Putamen (tissue), 1 donor: Measurements from ENCODE around the gene CLDN7.

Experiments
- DNase-seq: peaks from one replicate; pipeline ENCODE4 v3.0.0-alpha.2; 2016; ENCODE audit warnings: low spot score

The CLDN7 gene, protein sequence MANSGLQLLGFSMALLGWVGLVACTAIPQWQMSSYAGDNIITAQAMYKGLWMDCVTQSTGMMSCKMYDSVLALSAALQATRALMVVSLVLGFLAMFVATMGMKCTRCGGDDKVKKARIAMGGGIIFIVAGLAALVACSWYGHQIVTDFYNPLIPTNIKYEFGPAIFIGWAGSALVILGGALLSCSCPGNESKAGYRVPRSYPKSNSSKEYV

DNA sequence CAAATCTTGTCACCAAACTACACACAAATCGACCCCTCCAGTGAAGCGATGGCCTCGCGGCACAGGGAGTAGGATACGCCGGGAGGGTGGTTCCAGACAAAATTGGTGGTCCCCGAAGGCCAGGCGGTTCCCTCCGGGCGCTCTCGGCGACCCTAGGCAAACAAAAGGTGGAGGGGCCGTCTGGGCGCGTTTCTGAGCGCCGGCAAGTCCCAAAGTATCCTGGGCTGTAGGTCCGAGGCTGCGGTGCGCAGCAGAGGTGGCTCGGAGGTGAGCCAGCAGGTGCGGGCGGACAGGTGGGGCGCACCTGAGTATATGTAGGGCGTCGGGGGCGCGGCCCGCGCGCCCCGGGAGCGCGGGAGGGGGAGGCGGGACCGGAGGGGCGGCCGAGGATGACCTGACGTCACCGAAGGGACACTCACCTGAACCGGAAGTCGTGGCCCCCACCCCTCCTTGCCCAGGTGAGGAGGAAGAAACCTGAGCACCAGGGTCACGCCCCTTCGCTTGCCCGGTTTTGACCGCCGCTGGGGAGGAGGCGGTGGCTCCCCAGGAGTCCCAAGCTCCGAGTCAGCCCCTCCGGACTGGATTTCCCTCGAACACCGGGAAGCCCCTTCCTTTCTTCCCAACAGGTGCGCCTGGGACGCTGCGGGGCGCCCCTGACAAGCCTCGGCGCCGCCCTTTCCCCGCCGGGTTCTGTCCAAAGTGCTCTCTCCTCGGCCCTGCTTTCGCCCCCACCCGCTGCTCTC, at the start of gene CLDN7:
Gene CLDN7 (minus strand): TSS at position 287 of the 743 bp plus-strand sequence. CDS start 435 bp downstream, outside the sequence.
- no peak for DNase-seq

DNA sequence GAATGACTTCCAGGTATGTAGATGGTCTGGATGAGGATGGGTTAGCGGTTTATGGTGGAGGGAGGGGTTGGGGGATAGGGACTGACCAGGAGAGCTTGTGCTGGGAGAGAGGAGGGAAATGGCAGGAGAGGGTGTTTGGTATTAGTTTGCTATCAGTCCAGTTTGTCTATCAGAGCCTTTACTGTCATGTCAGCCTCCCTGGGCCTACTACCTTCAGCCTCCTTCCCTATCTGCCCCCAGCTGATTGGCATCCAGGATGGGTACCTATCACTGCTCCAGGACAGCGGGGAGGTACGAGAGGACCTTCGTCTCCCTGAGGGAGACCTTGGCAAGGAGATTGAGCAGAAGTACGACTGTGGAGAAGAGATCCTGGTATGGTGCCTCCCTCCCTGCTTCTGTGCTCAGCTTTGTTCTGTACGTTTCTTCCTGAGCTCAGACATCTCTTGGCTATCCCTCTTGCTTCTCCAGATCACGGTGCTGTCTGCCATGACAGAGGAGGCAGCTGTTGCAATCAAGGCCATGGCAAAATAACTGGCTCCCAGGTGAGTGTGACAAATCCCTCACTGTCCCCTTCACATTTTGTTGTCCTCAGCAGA, 48.9 kb upstream of the CLDN7 start:
- DNase-seq: no peak

DNA sequence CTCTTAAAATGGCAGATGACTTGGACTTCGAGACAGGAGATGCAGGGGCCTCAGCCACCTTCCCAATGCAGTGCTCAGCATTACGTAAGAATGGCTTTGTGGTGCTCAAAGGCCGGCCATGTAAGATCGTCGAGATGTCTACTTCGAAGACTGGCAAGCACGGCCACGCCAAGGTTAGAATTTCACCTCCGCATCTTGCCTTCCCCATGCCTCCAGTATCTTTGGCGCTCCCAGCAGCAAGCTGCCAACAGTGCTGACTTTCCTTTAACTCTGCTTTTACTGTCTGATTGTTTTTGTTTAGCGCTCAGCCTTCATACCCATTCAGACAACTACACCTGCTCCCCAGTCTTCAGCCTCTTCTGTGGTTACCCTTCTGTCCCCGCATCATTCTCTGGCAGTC, 47.4 kb upstream of the CLDN7 start:
- no peak for DNase-seq

DNA sequence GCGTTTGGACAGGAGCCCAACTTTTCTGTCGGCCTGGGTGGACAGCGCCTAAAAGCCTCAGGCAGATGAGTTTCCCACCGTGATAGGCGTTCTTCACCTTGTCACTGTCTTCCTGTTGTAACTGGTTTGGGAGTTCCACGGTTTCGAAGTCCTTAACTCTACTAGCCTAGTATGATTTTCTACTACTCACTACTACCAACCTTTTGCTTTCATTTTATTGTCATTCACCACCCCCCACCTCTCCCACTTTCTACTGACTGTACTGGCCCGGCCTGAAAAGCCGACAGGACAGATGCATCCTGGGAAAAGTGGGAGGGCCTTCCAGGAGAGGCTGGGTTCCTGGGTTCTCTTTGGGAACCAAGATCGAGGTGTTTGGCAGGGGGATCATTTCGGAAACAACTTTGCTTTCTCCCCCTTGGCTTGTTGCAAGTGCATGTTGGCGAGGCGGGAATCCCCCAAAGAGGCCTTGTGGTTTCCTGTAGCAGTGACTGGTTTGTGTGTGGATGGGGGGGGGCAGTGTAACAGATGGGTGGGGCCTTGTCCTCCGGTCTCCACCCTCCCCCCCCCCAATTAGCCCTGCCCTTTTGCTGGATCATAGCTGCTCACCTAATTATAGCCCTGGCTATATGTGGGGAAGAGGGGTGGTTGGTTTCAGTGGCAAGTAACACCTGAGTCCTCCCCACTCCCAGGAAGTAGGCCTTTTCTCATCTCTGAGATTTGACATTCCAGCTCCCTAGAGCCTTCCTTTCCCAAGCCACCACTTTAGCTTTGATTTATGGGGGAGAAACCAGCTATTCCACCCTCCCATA, 46.6 kb upstream of the CLDN7 start:
- DNase-seq: peak; percentile 52

DNA sequence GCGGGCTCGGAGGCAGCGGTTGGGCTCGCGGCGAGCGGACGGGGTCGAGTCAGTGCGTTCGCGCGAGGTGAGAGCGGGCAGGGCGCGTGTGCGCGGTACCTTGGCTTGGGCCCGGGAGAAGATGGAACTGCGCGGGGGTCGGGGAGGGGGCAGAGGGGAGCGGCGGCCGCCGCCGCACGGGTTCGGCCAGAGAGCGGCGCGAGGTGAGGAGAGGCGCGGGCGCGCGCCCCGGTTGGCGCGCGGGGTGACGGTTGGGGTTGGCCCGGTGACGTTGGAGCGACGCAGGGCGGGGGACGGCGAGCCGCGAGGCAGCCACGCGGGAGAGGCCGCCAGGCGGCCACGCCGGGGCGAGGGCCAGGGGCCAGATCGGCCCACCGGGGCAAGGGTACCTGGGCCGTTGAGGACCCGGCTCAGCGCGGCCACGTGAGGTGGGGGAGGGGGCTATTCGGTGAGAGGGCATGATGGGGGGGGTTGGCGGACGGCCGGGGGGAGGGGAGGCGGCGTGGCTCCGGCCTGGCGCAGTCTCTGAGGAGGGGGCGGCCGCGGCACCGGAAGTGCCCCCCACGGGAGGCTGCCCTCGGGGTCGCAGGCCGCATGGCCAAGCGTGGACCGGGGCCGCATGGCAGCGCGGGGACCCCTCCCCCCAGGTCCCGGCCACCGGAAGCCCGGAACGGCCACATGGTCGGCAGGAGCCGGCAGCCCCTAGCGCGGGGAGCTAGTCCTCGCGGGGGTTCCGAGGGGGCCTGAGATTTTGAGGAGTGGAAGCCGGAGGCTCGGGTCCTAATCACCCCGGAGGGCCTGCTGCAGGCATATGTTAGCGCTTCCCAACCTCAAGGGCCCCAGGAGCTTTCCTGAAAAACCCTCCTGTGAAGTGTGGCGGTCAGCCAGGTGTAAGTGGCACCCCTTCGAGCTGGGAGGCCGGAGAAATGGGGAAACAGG, 45.7 kb upstream of the CLDN7 start:
- DNase-seq: peak; percentile 35

DNA sequence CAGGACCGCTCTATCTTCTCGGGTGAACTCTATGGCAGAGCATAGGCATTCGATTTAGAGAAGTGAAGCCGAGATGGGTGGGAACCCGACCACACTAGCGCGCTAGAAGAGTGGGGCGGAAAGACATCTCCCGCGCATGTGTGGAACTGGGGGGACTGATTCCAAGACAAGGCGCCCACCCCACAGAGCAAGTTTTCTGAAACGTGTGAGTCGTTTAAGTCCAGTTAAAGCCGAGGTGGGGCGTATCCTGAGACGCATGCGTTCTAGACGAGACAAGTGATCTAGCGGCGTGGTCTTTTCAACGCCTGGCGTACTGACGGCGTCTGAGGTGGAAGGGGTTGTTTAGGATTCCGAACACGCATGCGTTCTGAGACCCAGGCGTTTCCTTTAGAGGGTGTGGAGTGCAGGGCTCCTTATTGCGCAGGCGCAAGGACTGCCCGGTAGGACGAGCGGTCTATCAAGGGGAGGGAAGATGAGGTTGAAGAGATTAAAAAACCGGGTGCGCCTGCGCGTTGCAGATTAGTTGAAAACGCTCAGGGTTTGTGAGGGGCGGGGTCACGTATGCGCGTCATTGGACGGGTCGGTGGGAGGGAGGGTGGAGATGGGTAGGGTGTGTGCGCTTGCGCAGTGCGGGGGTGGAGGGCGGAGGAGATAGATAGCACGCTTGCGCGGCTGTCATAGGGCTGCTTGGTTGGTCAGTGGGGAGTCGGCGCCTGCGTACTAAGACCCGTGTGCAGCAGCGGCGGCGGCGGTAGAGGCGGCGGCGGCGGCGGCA, 44.8 kb upstream of the CLDN7 start, which contains the start of gene EIF5A:
Gene EIF5A (plus strand): TSS at position 718 of the 775 bp plus-strand sequence. CDS start 2,008 bp downstream, outside the sequence.
- DNase-seq: peak; percentile 100

DNA sequence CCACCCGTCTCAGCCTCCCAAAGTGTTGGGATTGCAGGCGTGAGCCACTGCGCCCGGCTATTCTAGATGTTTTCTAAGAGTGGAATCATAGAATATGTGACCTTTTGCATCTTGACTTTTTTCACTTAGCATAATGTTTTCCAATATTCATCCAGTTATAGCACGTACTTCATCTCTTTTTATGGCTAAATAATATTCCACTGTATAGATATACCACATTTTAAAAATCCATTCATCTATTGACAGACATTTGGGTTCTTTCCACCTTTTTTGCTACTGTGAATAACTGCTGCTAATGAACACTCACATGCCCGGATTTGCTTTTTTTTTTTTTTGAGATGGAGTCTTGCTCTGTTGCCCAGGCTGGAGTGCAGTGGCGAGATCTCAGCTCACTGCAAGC, 41.9 kb upstream of the CLDN7 start:
- no peak for DNase-seq

DNA sequence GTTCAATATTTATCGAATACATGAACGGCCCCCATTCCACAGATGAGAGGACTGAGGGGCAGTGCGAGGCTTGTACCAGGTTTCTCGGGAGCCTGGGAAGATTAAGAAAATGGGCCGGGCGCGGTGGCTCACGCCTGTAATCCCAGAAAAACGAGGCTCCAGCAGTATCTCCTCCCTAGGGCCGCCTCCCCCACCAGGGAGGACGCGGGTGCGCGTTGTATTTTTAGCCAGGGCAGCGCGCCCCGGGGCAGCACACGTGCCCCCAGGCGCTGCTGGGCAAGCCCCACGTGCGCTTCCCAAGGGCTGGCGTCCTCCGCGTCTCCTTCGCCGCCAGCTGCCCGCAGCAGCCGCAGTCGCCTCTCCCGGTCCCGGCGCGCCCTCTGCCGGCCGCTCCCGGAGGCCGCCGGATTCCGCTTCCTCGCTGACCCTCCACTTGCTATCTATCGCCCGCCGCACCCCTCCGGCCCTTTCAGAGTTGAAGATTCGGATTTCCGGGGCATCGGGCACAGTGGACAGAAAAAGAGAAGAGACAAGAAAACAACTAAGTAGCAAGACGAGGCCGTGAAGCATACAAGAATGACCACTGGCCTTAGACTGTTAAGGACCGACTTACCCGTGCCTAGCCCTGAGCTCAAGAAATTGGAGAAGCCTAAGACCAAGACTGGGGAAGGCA, 34.0 kb upstream of the CLDN7 start:
- peak; percentile 56 for DNase-seq

DNA sequence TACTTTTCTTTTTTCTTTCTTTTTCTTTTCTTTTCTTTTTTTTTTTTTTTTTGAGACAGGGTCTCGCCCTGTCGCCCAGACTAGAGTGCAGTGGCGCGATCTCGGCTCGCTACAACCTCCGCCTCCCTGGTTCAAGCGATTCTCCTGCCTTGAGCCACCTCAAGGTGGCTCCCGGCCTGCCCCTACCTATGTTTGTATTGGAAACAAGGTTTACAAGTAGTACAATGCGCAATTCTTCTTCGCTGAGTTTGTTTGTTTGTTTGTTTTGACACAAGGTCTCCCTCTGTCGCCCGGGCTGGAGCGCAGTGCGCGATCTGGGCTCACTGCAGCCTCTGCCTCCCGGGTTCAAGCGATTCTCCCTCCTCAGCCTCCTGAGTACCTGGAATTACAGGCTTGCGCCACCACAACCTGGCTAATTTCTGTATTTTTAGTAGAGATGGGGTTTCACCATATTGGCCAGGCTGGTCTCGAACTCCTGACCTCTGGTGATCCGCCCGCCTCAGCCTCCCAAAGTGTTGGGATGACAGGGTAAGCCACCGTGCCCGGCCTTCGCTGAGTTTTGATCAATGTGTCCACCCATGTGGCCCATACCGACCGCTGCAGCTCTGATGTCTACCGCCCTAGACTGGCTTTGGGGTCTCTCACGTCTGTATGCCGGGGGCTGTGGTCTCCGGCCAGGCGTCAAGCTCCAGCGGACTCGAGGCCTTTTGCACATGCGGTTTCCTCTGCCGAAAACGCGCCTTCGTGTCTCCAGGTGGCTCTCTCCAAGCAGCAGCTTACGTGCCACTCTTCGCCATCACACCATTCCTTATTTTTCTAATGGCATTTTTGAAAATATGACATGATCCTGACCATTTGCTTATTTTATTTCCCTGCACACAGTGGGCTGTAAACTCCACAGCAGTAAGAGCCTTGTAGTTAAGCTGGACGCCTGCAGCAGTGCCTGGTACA, 33.2 kb upstream of the CLDN7 start:
- DNase-seq: no peak

DNA sequence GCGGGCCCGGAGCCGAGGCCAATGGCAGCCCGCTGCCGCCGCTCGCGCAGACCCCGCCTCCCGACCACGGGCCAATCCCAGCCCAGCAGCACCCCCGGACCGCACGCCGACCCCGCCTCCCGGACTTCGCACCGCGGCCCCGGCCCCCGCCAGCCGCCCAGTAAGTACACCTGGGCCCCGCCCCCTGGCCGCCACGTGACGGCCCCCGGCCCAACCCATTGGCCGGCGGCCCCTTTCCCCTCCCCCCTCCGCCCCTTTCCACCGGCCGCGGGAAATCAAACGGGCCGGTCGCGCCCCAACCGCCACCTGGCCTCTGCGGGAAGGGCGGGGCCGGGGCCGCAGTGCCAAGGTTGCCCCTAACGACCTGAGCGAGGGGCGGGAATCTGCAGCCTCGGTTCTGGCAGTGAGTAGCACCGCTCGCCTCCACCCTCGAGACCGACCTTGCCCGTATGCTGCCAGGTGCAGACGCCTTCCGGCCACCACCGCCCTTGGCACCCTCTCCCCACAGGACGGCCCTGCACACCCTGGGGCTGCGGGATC, 32.4 kb upstream of the CLDN7 start, which contains the start of gene YBX2:
Gene YBX2 (minus strand): TSS at position 26 of the 540 bp plus-strand sequence. CDS start 139 bp downstream, outside the sequence.
- DNase-seq: no peak

DNA sequence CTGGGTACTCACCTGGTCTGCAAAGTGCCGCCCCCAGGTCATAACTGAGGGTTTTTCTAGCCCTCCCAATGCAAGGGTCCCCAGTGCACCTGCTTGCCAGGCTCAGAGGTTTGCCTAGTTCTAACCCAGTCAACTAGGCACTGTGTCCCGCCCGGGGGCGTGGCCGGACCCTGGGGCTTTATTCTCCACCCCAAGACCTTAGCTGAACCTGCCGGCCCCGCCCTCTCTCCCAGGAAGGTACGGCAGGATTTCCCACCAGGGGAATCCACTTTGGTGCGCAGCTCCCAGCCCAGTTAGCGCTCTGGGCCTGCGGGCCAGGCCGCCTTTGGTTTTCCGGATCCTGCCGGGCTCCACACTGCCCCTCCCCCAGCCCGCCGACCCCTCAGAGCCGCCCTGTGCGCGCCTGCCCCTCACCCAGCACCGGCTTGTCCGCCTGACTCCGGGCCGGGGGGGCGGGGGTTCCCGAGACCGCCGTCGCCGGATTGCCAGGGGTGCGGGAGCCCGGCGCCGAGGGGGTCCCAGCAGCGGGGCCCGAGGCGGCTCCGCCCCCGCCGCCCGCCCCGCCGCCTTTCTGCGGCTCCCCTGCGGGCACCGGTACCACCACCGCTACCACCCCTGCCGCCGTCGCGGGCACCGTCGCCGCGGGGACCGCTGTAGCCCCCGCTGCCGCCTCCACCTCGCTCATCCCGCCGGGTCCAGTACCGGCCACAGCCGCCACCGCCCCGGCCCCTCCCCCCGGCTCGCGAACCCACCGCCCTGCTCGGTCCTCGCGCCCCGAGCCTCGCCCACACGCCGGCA, 31.7 kb upstream of the CLDN7 start:
- no peak for DNase-seq

DNA sequence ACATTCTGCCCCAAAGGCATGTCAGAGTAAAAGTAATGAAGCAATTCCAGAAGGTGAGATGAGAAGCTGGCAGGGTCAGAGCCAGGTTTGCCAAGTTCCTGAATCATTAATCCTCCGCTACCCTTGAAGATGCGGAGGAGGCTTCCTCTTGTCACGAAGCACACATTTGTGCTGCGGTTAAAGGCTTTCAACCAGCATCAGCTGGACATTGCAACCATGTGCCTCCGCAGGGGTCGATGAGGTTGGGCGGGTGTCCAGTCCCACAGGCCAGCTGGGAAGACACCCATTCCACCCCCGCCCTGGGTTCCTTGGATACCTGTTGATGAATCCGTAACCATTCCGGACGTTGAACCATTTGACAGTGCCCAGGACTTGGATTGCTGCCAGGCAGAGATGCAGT, 30.9 kb upstream of the CLDN7 start:
- DNase-seq: no peak

DNA sequence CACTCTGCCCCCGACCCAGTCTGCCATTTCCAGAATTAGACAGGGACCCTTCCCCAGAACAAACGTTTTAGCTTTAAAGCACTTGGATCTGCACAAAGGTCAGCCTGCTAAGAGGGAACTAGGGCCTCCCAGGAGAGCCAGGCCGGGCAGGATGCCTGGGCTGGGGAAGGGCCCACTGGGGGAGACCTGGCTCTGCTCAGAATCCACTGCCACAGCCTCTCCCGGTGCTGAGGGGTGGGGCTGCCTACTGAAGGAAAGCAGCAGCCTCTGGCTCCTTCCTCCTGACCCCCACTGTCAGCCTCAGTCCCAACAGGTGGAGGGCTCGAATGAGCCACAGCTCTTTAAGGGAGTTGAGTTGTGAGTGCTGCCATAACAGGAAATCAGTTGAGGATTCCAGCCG, 30.5 kb upstream of the CLDN7 start:
- no peak for DNase-seq

DNA sequence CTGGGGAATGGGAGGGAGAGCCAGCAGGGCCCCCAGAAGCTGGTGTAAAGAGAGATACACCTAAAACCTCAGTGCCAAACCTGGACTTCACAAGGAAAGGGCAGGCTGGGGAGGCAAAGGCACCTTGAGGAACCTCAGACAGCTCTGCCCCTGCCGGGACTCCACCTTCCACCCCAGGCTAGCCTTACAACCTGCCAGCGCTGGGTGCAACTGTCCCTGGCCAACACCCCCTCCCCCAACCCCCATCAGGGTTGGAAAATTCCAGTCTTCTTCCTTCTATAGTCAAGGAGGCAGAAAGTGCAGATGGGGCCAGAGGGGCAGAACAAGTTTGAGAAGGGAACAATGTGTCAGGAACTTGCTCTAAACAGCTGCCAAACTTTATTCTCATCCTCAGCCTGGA, 29.9 kb upstream of the CLDN7 start:
- no peak for DNase-seq

DNA sequence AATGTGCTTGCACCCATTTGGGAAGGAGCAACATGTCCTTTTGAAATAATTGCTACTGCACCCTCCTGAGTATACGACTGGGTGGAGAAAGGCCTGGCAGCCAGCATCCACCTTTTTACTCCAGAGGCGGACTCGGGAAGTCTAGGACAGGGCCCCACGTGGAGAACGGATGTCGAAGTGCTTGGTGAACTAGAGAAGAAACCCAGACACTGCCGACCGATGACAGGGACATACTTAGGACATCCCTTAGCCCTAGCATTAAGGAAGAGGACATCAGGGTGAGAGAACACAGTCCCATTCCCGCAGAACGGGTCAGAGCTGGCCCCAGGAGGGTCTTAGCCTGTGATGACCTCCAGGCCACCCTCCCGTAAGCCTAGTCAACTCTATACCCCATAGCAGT, 28.4 kb upstream of the CLDN7 start:
- no peak for DNase-seq

DNA sequence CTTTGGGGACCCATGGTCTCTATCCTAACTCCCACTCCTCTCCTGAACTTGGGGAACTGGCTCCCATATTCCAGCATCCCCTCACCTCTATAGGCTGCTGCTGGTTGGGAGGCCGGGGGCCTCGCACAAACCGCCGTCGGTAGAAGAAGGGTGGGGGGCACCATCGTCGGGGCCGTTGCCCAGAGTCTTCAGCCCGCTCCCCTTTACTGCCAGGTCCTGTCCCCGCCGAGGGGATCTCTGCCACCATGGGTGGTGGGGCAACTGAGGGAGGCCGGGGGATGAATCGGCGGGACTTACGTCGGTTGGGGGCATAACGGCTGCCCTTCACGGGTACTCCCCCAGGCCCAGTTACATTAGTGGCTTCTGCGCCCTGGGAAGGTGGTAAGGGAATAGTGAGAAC, 27.9 kb upstream of the CLDN7 start:
- DNase-seq: no peak

DNA sequence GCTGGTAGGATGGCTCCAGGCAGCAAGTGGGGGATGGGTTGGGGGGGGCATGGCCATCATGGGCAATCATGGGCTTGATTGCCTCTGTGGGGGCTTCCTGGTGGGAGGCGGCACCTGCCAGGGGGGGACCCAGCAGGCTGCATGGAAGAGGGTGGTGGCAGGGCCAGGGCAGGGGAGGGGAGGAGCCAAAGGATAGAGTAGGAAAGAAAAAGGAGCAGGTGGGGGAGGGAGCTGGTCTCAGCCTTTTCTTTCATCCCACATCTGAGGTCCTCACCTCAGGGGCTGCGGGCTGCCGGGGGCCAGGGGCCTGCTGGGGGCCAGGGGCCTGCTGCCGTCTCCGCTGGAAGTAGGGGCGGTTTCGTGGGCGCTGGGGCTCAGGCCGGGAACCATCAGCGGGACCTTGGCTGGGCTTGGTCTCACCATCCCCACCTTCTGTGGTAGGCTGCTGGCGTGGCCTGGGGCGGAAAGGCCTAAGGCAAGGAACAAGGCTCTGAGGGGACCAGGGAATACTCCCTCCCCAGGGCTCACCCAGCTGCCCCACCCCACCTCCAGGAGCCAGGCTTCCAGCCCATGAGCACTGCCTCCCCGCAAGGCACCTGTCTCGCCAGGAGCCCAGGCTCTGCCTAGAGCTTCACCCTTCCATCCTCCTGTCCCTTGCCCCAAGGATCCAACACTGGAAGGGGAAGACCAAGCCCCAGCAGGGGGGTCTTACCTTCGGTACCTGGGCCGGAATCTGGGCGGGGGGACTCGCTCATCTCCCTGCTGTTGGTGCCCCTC, 27.2 kb upstream of the CLDN7 start:
- DNase-seq: no peak
